Measurements from ENCODE around the gene PLB1. TPM values are rescaled to one million over a fixed set of nuclear protein-coding genes. Genes with fewer than 3 reads are reported as not detected.

PLB1 gene
- 7.0 and 7.4 TPM in 2 replicates for total RNA-seq (2014; rRNA removed; shearing (Covaris generic))
- 13.9 and 16.7 TPM in 2 replicates for polyA plus RNA-seq (2015; cell fraction: cytosol; rRNA removed)
- 11.4 and 11.8 TPM in 2 replicates for polyA plus RNA-seq (2015; cell fraction: nucleus; rRNA removed)

- no peak for DNase-seq (ENCODE audit: low read depth, low spot score)
- in situ Hi-C loops (cut with HindIII; ENCODE audit: low pct_unique_long_range_greater_than_20kb, low sequenced_read_pairs) = no loop called here
These were observed at the start of gene PLB1 for GRCh38 chr2:28495551-28496250. TSS of gene PLB1 (plus strand) at chr2:28496060. CDS start at chr2:28496115, 55 bp downstream.

DNA sequence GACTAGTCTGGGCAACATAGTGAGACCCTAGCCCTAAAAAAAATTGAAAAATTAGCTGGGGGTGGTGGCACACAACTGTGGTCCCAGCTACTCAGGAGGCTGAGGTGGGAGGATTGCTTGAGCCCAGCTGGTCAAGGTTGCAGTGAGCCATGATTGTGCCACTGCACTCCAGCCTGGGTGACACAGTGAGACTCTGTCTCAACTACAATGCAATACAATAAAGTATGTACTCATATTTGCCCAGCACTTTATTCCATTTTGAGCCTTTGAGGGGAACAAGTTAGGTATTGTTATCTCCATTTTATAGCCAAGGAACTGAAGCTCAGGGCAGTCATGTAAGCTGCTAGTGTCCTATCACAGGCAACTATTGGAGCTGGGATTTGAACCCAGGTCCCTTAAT is 49.3 kb upstream of the PLB1 start:
- no peak for DNase-seq (ENCODE audit: low read depth, low spot score)
- in situ Hi-C loops (cut with HindIII; ENCODE audit: low pct_unique_long_range_greater_than_20kb, low sequenced_read_pairs) = no loop called here

DNA sequence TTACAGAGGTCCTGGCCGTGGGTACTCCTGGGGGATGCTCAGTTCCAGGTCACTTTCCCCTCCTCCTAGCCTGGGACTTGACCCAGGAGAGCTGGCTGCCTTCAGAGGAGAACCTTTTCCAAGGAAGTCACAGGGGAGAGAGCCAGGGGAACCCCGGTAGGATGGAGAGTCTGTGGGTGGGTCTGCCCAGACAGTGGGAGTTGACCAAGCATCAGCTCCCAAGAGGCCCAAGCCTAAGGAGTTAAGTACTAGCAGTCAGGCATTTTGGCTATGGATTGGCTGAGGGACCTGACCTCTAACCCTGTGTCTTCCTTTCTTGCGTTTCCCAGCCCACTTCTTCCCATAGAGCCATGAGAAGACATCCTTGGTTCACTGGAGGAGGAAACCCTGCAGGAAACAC is 48.8 kb upstream of the PLB1 start:
- DNase-seq (ENCODE audit: low read depth, low spot score) = no peak
- in situ Hi-C loops (cut with HindIII; ENCODE audit: low pct_unique_long_range_greater_than_20kb, low sequenced_read_pairs) = no loop called here

GRCh38 chr2:28447943-28448792 is 47.7 kb upstream of the PLB1 start:
- DNase-seq (ENCODE audit: low read depth, low spot score) = no peak
- in situ Hi-C loops (cut with HindIII; ENCODE audit: low pct_unique_long_range_greater_than_20kb, low sequenced_read_pairs) = no loop called here

DNA sequence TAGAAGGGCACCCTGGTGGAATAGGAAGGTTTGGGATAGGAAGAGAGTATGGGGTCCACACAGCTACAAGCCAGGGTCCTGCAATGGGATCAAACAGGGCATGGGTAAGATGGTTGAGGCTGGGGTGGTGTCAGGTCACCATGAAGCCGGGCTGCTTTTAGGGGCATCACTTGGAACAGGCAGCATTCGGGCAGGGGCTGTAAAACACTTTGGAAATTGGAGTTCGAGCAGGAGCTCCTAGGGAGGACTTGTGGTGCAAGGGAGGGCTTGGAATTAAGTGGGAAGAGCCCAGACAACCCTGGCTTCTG is 47.1 kb upstream of the PLB1 start:
- in situ Hi-C loops (cut with HindIII; ENCODE audit: low pct_unique_long_range_greater_than_20kb, low sequenced_read_pairs) = no loop called here
- DNase-seq (ENCODE audit: low read depth, low spot score) = no peak

DNA sequence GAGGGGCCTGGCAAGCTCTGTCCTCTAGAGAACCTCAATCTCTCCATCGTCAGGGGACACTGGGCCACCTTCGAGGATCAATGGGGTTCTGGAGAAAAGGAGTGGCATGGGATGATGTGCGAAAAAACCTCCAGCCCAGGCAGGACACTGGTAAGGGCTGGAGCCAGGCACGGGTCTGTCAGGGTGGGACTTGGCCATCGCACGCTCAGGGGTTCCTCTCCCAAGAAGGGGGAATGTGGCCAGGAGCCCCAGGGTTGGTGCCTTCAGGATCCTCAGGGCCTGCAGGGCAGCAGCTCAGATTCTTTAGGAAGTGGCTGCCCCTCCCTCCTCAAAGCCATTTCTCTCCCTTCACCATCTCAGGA is 46.8 kb upstream of the PLB1 start:
- in situ Hi-C loops (cut with HindIII; ENCODE audit: low pct_unique_long_range_greater_than_20kb, low sequenced_read_pairs) = no loop called here

GRCh38 chr2:28449488-28450395 is 46.1 kb upstream of the PLB1 start:
- in situ Hi-C loops (cut with HindIII; ENCODE audit: low pct_unique_long_range_greater_than_20kb, low sequenced_read_pairs) = no loop called here
- no peak for DNase-seq (ENCODE audit: low read depth, low spot score)

More for the DNA sequence above, 46.8 kb upstream of the PLB1 start:
- no peak for DNase-seq (ENCODE audit: low read depth, low spot score)

GRCh38 chr2:28450901-28451565 is 44.8 kb upstream of the PLB1 start:
- in situ Hi-C loops (cut with HindIII; ENCODE audit: low pct_unique_long_range_greater_than_20kb, low sequenced_read_pairs) = no loop called here
- no peak for DNase-seq (ENCODE audit: low read depth, low spot score)

DNA sequence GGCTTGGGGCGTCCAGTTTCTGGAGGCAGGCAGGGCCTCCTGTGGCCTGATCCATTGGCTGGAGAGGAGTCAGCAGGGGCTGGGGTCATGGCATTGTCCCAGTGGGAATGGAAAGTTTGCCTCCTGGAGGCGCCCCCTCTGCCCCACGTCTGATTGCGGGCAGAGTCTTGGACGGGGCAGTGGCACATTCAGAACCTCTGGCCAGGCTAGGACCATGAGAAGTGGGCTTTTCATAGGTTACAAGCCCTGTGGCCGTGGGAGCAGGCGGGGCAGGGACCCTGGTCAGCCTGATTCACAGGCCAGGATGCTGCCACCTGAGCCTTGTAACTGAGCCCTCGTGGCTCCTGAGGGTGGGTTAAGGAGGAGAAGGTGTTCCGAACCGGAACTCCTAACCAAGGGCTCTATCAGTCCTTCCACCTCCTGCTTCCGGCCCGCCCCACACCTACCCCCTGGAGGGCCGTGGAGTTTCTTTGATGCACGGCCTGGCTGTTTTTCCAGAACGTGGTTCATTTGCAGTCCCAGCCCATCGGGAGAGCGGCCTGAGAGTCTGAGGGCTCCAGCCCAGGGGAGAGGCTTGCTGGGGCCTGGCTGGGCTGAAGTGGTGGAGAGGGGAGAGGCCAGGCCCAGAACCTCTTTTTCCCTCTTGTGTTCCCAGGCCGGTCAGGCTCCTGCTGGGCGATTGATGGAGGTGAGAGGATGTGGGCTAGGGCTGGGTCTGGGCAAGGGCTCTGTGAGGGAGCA is 43.9 kb upstream of the PLB1 start:
- DNase-seq (ENCODE audit: low read depth, low spot score) = no peak
- in situ Hi-C loops (cut with HindIII; ENCODE audit: low pct_unique_long_range_greater_than_20kb, low sequenced_read_pairs) = no loop called here

DNA sequence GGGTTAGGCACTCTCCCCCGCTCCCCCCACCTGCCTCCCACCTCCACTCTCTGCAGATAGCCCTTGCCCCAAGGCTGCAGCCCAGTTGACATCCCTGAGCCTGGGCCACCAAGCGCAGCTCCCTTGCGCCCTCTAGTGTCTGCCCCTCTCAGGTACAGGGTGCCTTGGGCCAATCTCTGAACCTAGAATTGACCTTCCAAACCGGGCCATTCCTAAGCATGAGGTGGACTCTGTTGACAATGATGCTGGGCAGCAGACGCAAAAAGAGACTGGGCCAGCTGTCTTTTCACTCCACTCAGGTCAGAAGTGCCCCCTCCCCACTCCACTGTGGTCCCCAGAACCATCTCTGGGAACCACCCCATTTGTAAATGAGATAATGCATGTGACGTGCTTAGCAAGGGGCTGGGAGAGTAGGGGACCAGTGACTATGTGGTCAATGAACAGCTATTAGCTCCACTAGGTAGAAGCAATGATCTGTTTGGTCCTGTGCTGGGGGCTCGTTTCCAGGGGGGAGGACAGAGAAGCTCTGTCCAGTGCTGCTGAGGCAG is 43.3 kb upstream of the PLB1 start:
- DNase-seq (ENCODE audit: low read depth, low spot score) = peak; percentile 71
- in situ Hi-C loops (cut with HindIII; ENCODE audit: low pct_unique_long_range_greater_than_20kb, low sequenced_read_pairs) = no loop called here

DNA sequence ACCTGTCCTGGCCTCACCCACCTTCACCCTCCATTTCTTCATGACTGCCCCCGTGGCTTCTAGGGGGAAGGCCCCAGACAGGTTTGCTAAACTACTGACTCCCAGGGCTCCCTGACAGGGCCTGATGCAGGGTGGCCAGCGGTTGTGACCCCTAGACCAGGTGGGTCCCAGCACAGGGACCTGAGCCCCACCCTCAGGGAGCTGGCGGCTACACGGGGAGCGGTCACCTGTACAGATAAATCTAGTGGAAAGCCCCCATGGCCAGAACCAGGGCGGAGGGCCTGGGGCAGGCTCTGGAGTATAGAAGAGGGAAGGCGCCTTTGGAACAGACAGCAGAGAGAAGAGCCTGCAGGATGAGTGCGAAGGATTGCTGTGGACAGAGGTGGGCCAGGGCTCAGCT is 42.5 kb upstream of the PLB1 start:
- no peak for DNase-seq (ENCODE audit: low read depth, low spot score)
- in situ Hi-C loops (cut with HindIII; ENCODE audit: low pct_unique_long_range_greater_than_20kb, low sequenced_read_pairs) = no loop called here

- no peak for DNase-seq (ENCODE audit: low read depth, low spot score)
- in situ Hi-C loops (cut with HindIII; ENCODE audit: low pct_unique_long_range_greater_than_20kb, low sequenced_read_pairs) = no loop called here
These were observed 41.6 kb upstream of the PLB1 start for GRCh38 chr2:28454016-28454930.

DNA sequence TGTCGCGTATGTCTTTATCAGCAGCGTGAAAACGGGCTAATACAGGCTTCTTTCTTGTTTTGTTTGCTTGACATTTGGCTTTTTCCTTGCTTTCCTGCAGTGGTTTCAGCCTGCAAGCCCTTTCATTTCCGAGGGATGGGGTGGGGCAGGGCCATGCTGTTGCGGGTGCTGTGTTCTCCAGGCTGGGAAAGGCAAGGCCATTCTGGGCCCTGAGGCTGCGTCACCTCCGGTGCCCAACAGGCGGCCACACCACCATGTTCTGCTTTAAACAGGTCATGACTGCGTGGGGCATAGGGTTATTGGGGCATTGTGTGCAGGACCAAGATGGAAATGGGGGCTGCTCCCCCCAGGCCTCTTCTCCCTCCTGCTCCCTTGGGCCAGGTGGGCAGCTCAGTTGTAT is 38.6 kb upstream of the PLB1 start:
- DNase-seq (ENCODE audit: low read depth, low spot score) = no peak
- in situ Hi-C loops (cut with HindIII; ENCODE audit: low pct_unique_long_range_greater_than_20kb, low sequenced_read_pairs) = no loop called here

GRCh38 chr2:28461056-28461455 is 34.8 kb upstream of the PLB1 start:
- in situ Hi-C loops (cut with HindIII; ENCODE audit: low pct_unique_long_range_greater_than_20kb, low sequenced_read_pairs) = no loop called here
- DNase-seq (ENCODE audit: low read depth, low spot score) = no peak

DNA sequence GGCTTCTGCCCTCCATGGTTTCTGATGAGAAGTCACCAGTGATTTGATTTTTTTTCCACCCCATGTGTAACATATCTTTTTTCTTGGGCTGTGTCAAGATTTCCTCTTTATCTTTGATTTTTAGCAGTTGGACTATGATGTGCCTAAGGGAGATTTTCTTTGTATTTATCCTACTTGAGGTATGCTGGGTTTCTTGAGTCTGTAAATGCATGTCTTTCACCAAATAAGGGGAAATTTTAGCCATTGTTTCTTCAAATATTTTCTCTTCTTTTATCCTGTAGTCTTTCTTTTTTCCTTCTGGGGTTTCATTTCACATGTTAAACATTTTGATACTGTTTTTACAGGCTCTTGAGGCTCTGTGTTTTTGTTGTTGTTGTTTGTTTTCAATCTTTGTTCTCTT is 33.7 kb upstream of the PLB1 start:
- in situ Hi-C loops (cut with HindIII; ENCODE audit: low pct_unique_long_range_greater_than_20kb, low sequenced_read_pairs) = no loop called here
- DNase-seq (ENCODE audit: low read depth, low spot score) = no peak
